ENCODE measurements around the gene C11orf98.
"Not testable (repeated sequence)": the region's sequence is repeated elsewhere in the genome, so short reads cannot be mapped to it uniquely, and the experiment has no call there.

The C11orf98 gene

GRCh38 chr11:62648967-62649364 lies 16.0 kb downstream of the C11orf98 start:
- DNase-seq = no peak

DNA sequence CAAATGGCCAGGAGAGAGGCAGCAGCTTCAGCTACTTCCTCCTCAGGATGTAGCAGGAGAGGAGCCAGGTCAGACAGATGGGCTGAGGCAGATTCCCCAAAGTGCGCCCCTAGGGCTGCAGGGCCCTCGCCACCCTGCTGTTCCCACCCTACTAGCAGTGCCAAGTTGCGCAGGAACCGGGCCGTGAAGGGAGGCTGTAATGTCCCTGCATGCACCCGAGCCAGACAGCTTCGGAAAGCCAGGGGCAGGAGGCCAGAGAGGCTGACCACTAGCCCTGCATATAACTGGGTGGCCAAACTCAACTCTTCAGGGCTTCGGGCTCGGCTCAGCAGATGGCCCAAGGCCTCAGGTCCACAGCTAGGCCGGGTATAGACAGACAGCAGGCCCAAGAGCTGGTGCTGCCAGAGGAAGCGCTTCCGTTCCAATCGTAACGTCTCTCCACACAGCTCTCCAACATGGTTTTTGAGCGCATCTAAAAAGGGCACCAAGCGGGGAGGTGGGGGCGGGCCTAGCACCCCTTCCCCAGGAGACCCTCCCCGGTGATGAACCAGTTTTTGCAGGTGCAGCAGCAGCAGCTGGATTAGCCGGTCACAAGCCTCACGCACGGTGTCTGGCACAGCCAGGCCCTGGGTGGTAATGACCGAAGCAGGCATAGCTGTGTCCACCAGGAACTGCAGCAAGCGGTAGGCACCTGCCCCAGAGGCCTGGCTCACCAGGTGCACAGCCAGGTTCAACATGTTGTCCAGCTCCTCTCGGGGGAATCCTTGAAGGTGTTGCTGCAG lies 16.6 kb downstream of the C11orf98 start:
- DNase-seq = no peak

- DNase-seq = no peak
Measured at GRCh38 chr11:62647609-62648005, 17.4 kb downstream of the C11orf98 start.

GRCh38 chr11:62646825-62647608 lies 18.0 kb downstream of the C11orf98 start:
- DNase-seq = no peak

DNA sequence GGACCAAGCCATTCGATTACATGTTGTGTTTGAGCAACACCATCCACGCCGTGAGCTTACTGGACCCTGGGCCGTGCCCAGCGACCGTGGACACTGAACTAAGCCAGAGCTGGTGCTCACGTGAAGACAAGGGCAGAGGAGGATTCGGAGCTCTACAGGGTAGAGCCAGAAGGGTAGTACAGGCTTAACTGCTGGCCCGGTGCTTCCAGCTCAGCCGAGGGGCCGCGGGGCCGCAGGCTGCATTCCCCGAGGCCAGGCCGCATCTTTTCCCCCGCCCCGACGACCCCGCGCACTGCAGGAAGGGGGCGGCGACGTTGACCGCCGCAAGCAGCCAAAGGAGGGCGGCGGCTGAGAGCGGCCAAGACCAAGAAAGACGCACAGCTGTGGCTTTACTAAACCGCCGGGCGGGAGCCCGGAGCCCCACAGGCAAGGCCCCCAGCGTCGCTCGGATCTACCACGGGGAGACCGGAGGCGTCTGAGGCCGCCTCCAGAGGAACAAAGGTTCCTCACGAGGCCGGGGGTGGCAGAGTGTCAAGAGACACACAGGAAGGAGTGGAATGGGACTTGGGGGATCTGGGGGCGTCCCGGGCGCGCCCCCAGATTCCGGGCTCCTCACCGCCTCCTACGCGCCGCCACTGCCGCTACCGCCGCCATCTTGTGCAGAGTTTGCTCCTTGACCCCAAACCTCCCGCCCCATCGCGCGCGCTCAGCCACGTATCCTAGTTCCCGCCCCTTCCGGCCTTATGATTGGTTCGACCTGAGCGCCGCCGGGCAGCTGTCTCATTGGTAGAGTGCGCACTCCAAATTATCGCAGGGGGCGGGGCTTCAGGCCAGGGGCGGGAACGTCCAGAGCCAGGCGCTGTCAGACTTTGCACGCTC lies 18.8 kb downstream of the C11orf98 start, which contains the start of gene GANAB:
Gene GANAB (minus strand): TSS at position 668 of the 879 bp plus-strand sequence. CDS start 14 bp downstream, at position 654.
- peak; percentile 100 for DNase-seq

DNA sequence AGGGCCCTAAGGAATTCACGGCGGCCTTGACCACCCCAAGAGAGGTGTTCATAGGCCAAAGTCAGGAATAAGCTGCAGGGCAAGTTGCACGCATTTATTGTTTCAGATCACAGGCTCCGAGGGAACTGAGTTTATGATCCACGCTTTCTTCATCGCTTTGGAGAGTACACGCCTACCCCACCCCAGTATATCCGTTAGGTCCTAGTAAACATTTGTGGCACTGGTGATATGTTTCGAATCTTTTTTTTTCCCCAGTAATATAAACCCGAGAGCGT lies 19.4 kb downstream of the C11orf98 start:
- DNase-seq = no peak

DNA sequence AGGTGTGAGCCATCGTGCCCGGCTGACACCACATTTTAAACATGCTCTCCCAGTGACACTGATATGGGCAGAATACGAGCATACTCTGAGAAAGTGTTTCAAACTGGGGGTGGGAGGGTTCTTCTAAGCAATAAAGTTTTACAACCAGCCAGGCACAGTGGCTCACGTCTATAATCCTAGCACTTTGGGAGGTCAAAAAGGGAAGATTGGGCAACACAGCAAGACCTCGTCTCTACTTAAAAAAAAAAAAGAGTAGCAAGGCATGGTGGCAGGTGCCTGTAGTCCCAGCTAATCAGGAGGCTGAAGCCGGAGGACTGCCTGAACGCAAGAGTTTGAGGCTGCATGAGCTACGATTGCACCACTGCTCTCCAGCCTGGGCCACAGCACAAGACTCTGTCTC lies 20.8 kb downstream of the C11orf98 start:
- no peak for DNase-seq

- no peak for DNase-seq
Measured at GRCh38 chr11:62632492-62632891, 32.5 kb downstream of the C11orf98 start.

- DNase-seq = no peak
Measured at GRCh38 chr11:62627713-62628112, 37.3 kb downstream of the C11orf98 start.

DNA sequence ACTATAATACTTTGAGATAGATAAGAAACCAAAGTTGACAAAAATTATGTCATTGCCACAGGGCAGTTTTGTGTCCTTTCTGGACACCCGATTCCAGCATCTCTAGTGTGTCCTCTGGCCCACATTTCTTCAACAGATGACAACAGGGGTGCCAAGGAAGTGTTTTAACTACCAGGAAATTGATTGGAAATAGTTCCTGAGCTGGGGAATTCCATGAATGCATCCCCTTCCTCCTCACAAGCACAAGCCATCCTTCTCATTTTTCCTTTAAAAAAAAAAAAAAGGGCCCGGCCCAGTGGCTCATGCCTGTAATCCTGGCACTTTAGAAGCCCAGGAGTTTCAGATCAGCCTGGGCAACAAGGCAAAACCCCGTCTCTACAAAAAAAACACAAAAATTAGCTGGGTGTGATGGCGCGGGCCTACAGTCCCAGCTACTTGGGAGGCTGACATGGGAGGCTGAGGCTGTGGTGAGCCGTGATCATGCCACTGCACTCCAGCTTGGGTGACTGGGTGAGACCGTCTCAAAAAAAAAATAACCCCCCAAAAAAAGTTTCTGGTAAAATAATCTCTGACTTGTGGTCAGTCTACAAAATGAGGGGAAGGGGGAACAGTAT lies 42.4 kb downstream of the C11orf98 start:
- no peak for DNase-seq

- DNase-seq = peak; percentile 96 to 97
Measured at GRCh38 chr11:62621567-62622470, 43.2 kb downstream of the C11orf98 start, which contains the start of gene B3GAT3. B3GAT3 (minus strand) TSS chr11:62621986; CDS start chr11:62621947, 39 bp downstream.

GRCh38 chr11:62621027-62621566 lies 43.9 kb downstream of the C11orf98 start:
- DNase-seq = no peak

DNA sequence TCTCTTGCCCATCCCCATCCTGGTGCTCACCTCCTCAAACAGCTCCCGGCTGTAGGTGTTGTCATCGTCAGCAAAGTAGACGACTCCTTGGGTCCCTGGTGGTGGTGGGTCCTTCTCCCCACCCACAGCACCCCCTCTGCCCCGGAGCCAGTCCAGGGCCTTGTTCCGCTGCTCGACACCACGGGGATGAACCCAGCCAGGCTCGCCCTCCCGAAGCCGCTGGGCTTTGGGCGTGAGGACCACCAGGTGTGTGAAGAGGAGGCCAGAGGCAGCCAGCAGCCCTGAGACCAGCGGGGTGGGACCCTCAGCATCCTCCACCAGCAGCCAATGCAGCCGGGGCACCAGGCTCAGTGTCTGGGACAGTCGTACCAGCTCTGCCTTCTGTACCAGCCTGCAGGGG lies 48.1 kb downstream of the C11orf98 start:
- DNase-seq = not testable (repeated sequence)

DNA sequence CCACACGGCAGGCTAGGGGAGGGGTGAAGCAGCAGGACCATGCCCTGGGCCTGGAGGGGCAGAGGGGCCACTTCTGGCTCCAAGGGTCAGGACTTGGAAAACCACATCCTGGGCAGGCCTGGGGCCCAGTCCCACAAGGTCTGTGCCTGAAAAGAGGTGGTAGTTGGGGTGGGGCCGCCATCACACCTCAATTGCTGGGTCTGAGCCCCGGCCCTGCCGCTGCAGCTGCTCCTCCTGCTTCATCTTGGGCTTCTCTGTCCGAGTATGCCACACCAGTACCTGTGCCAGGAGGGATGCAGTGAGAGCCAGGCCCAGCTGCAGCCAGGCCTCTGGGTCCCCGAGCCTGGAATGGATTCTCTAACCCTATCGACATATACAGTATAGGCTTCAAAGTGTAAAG lies 49.5 kb downstream of the C11orf98 start:
- DNase-seq = no peak

GRCh38 chr11:62614275-62614674 lies 50.7 kb downstream of the C11orf98 start:
- peak; percentile 64 to 68 for DNase-seq

DNA sequence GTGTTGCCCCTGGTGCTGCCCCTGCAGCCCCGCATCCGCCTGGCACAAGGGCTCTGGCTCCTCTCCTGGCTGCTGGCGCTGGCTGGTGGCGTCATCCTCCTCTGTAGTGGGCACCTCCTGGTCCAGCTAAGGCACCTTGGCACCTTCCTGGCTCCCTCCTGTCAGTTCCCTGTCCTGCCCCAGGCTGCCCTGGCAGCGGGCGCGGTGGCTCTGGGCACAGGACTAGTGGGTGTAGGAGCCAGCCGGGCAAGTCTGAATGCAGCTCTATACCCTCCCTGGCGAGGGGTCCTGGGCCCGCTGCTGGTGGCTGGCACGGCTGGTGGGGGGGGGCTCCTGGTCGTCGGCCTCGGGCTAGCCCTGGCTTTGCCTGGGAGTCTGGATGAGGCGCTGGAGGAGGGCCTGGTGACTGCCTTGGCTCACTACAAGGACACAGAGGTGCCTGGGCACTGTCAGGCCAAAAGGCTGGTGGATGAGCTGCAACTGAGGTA lies 51.7 kb downstream of the C11orf98 start:
- DNase-seq = no peak

Measured in activated CD4-positive, alpha-beta T cell treated with anti-CD3 and anti-CD28 coated beads, Interleukin-2, amount 50 U/mL, for 48 hours (primary cell).